22Rv1 (cell line): ENCODE results near the gene RAP2B.

Experiments used
- CTCF ChIP-seq: fragments of 450-650 bp; IDR thresholded peaks from 2 replicates; pipeline ENCODE4 v1.5.1; 2017; ENCODE audit warnings: mild to moderate bottlenecking
- ZFX ChIP-seq: fragments of 450-650 bp; IDR thresholded peaks from 2 replicates; pipeline ENCODE4 v1.6.1; 2017; ENCODE audit warnings: antibody characterized with exemption, borderline replicate concordance

- no peak for TF ChIP-seq CTCF
- no peak for TF ChIP-seq ZFX
Measured at GRCh38 chr3:153127788-153128187, 34.2 kb upstream of the RAP2B start.
